ENCODE measurements around the gene PRAME.
"Not testable (repeated sequence)": the region's sequence is repeated elsewhere in the genome, so short reads cannot be mapped to it uniquely, and the experiment has no call there.

Gene PRAME

GRCh38 chr22:22590136-22590891 lies 31.2 kb upstream of the PRAME start:
- H3K4me3 Mint-ChIP-seq = no peak overlapping the region
- peaks cover 12% of the 10 kb centered on the region for H3K27me3 Mint-ChIP-seq
- no peak overlapping the region for H3K27ac Mint-ChIP-seq
- no peaks in the 10 kb centered on the region for H3K36me3 Mint-ChIP-seq
- H3K4me1 Mint-ChIP-seq (ENCODE audit: low read depth) = no peaks in the 10 kb centered on the region
- H3K9me3 Mint-ChIP-seq (ENCODE audit: low read depth) = no peaks in the 10 kb centered on the region

GRCh38 chr22:22588485-22589164 lies 29.6 kb upstream of the PRAME start:
- H3K4me1 Mint-ChIP-seq (ENCODE audit: low read depth) = no peaks in the 10 kb centered on the region
- H3K36me3 Mint-ChIP-seq = no peaks in the 10 kb centered on the region
- H3K9me3 Mint-ChIP-seq (ENCODE audit: low read depth) = no peaks in the 10 kb centered on the region
- H3K27ac Mint-ChIP-seq = no peak overlapping the region
- peaks cover 13% of the 10 kb centered on the region for H3K27me3 Mint-ChIP-seq
- H3K4me3 Mint-ChIP-seq = no peak overlapping the region

DNA sequence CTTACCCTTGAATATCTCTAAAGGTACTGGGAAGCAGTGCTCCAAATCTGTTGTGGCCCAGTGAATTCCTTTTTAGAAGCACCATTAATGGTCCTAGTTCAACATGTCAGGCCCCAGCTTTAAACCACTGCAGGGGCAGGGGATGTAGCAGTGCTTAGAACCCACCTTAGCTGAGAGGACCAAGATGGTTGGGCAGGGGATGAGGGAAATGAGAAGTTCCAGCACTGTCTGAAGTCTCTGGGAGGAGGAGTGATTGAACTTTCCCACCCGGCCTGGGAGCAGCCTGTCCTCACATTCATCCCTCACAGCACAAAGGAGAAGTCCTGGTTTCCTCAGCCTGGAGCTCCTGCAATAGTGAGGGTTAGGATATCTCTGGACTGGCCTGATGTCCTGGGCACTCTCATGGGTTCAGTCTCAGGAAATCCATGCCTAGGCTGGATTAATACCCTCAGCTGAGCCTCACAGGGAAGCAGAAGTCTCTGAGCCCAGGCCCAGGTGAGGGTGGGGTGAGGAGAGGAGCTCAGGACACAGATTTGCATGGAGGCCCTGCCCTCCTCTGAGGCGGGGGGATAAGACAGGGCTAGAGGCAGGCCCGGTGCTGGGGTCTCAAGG lies 28.6 kb upstream of the PRAME start:
- Mint-ChIP-seq H3K36me3 (no peaks in the 10 kb centered on the region), H3K27ac (no peak overlapping the region), H3K27me3 (peaks cover 15% of the 10 kb centered on the region), H3K4me3 (no peak overlapping the region), H3K4me1 (ENCODE audit: low read depth) (no peaks in the 10 kb centered on the region), H3K9me3 (ENCODE audit: low read depth) (no peaks in the 10 kb centered on the region)

GRCh38 chr22:22584722-22585121 lies 25.7 kb upstream of the PRAME start:
- Mint-ChIP-seq H3K4me1 (ENCODE audit: low read depth) (no peaks in the 10 kb centered on the region), H3K36me3 (no peaks in the 10 kb centered on the region), H3K27me3 (peaks cover 19% of the 10 kb centered on the region), H3K9me3 (ENCODE audit: low read depth) (no peaks in the 10 kb centered on the region), H3K27ac (no peak overlapping the region), H3K4me3 (no peak overlapping the region)

GRCh38 chr22:22583030-22583429 lies 24.0 kb upstream of the PRAME start:
- Mint-ChIP-seq H3K4me1 (ENCODE audit: low read depth) (no peaks in the 10 kb centered on the region), H3K36me3 (no peaks in the 10 kb centered on the region), H3K9me3 (ENCODE audit: low read depth) (no peaks in the 10 kb centered on the region), H3K27me3 (peaks cover 19% of the 10 kb centered on the region), H3K4me3 (no peak overlapping the region), H3K27ac (no peak overlapping the region)

DNA sequence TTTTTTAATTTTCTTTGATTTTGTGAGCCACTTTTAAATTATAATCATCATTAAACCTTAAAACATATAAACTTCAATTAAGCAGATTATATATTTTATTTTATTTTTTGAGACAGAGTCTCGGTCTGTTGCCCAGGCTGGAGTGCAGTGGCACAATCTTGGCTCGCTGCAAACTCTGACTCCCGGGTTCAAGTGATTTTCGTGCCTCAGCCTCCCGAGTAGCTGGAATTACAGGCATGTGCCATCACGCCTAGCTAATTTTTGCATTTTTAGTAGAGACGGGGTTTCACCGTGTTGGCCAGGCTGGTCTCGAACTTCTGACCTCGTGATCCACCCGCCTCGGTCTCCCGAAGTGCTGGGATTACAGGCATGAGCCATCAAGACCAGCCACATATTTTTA lies 22.5 kb upstream of the PRAME start:
- not testable (repeated sequence) for H3K4me3 Mint-ChIP-seq; H3K27ac Mint-ChIP-seq; H3K4me1 Mint-ChIP-seq (ENCODE audit: low read depth); H3K36me3 Mint-ChIP-seq; H3K9me3 Mint-ChIP-seq (ENCODE audit: low read depth)
- H3K27me3 Mint-ChIP-seq = peaks cover 14% of the 10 kb centered on the region

- no peak overlapping the region for H3K27ac Mint-ChIP-seq
- no peaks in the 10 kb centered on the region for H3K36me3 Mint-ChIP-seq
- H3K4me3 Mint-ChIP-seq = no peak overlapping the region
- no peaks in the 10 kb centered on the region for H3K9me3 Mint-ChIP-seq (ENCODE audit: low read depth)
- no peaks in the 10 kb centered on the region for H3K4me1 Mint-ChIP-seq (ENCODE audit: low read depth)
- H3K27me3 Mint-ChIP-seq = peaks cover 14% of the 10 kb centered on the region
Observed at GRCh38 chr22:22579869-22580604, 21.0 kb upstream of the PRAME start.

DNA sequence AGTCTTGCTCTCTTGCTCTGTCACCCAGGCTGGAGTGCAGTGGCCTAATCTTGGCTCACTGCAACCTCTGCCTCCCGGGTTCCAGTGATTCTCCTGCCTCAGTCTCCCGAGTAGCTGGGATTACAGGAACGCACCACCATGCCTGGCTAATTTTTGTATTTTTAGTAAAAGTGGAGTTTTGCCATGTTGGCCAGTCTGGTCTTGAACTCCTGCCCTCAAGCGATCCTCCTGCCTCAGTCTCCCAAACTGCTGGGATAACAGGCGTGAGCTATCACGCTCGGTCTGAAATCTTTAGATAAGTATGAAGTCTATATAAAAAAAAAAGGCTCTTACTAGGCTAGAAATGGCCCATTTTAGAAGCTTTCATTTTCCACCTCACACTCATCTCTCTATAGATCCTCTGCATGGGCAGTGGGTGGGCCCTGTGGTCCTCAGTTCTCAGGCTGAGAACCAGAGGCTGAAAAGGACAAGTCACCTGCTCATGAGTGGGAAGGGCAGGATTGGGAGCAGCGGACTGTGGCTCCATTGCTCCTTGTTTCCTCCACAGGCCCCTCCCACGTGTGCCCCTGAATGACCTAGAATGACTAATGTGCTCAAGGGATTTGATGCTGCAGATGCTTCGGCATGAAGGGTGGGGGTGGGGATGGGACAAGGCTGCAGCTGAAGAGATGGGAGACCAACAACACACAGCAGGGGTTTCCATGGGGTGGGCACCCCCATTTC lies 19.8 kb upstream of the PRAME start:
- Mint-ChIP-seq H3K27me3 (peaks cover 13% of the 10 kb centered on the region), H3K27ac (no peak overlapping the region), H3K4me3 (no peak overlapping the region), H3K36me3 (no peaks in the 10 kb centered on the region), H3K4me1 (ENCODE audit: low read depth) (no peaks in the 10 kb centered on the region), H3K9me3 (ENCODE audit: low read depth) (no peaks in the 10 kb centered on the region)

- H3K4me1 Mint-ChIP-seq (ENCODE audit: low read depth) = no peaks in the 10 kb centered on the region
- H3K27ac Mint-ChIP-seq = no peak overlapping the region
- H3K4me3 Mint-ChIP-seq = no peak overlapping the region
Observed at GRCh38 chr22:22576989-22577427, 17.9 kb upstream of the PRAME start.

DNA sequence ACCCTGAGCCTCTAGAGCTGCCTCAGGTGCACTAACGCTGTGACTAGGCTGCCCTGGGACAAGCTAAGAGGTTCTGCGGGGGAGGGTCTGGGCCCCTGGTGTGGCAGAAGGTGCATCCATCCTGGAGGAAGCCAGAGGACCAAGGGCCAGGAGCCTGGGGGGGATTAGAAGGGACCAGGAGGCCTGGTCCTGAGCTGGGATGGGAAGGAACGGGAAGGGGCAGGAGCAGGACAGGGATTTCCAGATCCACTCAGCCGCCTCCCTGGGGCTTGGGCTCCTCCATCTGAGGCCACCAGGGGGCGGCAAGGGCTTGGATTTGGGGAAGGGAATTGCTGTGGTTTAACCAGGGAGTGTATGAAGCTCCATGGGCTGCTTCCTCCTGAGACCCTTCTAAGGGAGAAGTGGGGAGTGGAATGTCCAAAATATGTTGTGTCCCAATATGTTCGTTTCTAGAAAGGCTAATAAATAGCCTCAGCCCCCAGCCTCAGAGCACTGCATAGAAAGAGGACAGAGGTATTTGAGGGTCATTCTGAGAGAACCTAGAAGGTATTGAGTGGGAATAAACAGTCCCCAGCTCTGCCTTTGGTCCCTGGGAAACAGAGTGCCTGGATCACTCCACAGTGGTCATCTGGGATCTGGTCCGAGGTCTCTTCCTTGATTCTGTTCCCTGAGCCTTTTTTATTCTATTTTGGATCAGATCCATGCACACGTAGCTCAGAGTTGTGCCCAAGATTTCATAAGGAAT lies 17.4 kb upstream of the PRAME start:
- H3K9me3 Mint-ChIP-seq (ENCODE audit: low read depth) = no peaks in the 10 kb centered on the region
- no peak overlapping the region for H3K27ac Mint-ChIP-seq
- H3K4me3 Mint-ChIP-seq = no peak overlapping the region
- peaks cover 9% of the 10 kb centered on the region for H3K27me3 Mint-ChIP-seq
- H3K36me3 Mint-ChIP-seq = no peaks in the 10 kb centered on the region
- no peaks in the 10 kb centered on the region for H3K4me1 Mint-ChIP-seq (ENCODE audit: low read depth)

More at GRCh38 chr22:22576989-22577427, 17.9 kb upstream of the PRAME start:
- Mint-ChIP-seq H3K27me3 (peaks cover 9% of the 10 kb centered on the region), H3K36me3 (no peaks in the 10 kb centered on the region), H3K9me3 (ENCODE audit: low read depth) (no peaks in the 10 kb centered on the region)

DNA sequence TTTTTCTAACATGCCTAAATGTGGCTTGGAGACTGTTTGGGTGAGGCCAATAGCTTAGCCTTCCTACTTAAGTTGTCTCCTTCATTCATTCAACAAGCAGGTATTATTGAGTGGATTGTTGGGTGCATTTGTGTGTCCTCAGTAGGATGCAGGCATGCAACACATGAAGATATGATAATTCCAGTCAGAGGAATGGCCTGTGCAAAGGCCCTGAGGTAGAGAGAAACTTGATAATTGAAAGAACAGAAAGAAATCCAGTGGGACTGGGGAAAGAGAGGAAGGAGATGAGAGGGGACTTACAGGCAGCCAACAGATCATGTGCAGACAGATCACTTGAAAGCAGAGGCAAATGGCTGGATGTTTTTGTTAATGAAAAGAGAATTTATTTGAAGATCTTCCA lies 15.3 kb upstream of the PRAME start:
- no peak overlapping the region for H3K4me3 Mint-ChIP-seq
- H3K36me3 Mint-ChIP-seq = no peaks in the 10 kb centered on the region
- H3K9me3 Mint-ChIP-seq (ENCODE audit: low read depth) = no peaks in the 10 kb centered on the region
- H3K27ac Mint-ChIP-seq = no peak overlapping the region
- no peaks in the 10 kb centered on the region for H3K4me1 Mint-ChIP-seq (ENCODE audit: low read depth)
- H3K27me3 Mint-ChIP-seq = peaks cover 9% of the 10 kb centered on the region

GRCh38 chr22:22573047-22573889 lies 14.2 kb upstream of the PRAME start:
- Mint-ChIP-seq H3K4me1 (ENCODE audit: low read depth) (no peaks in the 10 kb centered on the region), H3K9me3 (ENCODE audit: low read depth) (no peaks in the 10 kb centered on the region), H3K36me3 (no peaks in the 10 kb centered on the region), H3K27ac (no peak overlapping the region), H3K27me3 (peaks cover 15% of the 10 kb centered on the region), H3K4me3 (no peak overlapping the region)

GRCh38 chr22:22571862-22572261 lies 12.8 kb upstream of the PRAME start:
- Mint-ChIP-seq H3K27ac (no peak overlapping the region), H3K4me1 (ENCODE audit: low read depth) (no peaks in the 10 kb centered on the region), H3K36me3 (no peaks in the 10 kb centered on the region), H3K9me3 (ENCODE audit: low read depth) (no peaks in the 10 kb centered on the region), H3K27me3 (peaks cover 15% of the 10 kb centered on the region), H3K4me3 (no peak overlapping the region)

Measured in activated naive CD8-positive, alpha-beta T cell (primary cell).